ENCODE measurements around the gene PRG2. TPM values are rescaled to one million over a fixed set of nuclear protein-coding genes. Genes with fewer than 3 reads are reported as not detected.

PRG2 gene
- total RNA-seq, 1 experiment from 2014 or later, result not detected

- H3K27me3 ChIP-seq (ENCODE audit: low read length), result no peaks in the 10 kb centered on the region
- no peaks in the 10 kb centered on the region for H3K9me3 ChIP-seq (ENCODE audit: low read length)
- DNase-seq, result no peak
- no peak overlapping the region for H3K4me3 ChIP-seq (ENCODE audit: low read length)
- no peak overlapping the region for H3K9ac ChIP-seq (ENCODE audit: low read length)
- H2AFZ ChIP-seq (ENCODE audit: low read length), result no peak overlapping the region
- no peaks in the 10 kb centered on the region for H4K20me1 ChIP-seq (ENCODE audit: insufficient read depth, low read depth, low read length)
- no peaks in the 10 kb centered on the region for H3K79me2 ChIP-seq (ENCODE audit: low read length)
- no peak overlapping the region for H3K27ac ChIP-seq (ENCODE audit: low read length)
- no peaks in the 10 kb centered on the region for H3K4me1 ChIP-seq (ENCODE audit: low read length)
- no peaks in the 10 kb centered on the region for H3K36me3 ChIP-seq (ENCODE audit: insufficient read depth, low read length)
- H3K9me2 ChIP-seq (replicated peaks; ENCODE audit: insufficient read depth, low read length), result no peaks in the 10 kb centered on the region
- H3K4me2 ChIP-seq (ENCODE audit: low read depth, low read length, poor library complexity, severe bottlenecking), result no peak overlapping the region
Measured at GRCh38 chr11:57374966-57375365, 15.5 kb downstream of the PRG2 start.

DNA sequence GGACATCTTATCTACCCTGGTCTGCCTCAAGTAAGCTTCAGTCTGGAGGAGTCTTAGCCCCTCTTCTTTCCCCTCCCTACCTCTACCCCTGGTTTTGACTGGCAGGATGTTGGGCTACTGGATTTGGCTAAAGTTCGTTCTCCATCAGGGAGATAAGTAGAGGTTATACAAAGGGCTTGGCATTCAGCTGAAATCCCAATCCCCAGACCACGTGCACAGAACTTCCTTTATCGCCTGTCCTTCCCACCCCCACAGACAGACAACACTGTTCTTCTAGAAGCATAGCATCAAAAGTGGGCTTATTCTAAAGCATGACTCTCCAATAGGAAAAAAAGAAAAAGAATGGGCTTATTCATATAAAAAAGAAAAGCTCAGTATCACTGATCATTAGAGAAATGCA, 17.3 kb downstream of the PRG2 start:
- no peaks in the 10 kb centered on the region for H3K9me2 ChIP-seq (replicated peaks; ENCODE audit: insufficient read depth, low read length)
- H4K20me1 ChIP-seq (ENCODE audit: insufficient read depth, low read depth, low read length), result no peaks in the 10 kb centered on the region
- no peak overlapping the region for H3K27ac ChIP-seq (ENCODE audit: low read length)
- no peaks in the 10 kb centered on the region for H3K9me3 ChIP-seq (ENCODE audit: low read length)
- no peaks in the 10 kb centered on the region for H3K27me3 ChIP-seq (ENCODE audit: low read length)
- no peaks in the 10 kb centered on the region for H3K36me3 ChIP-seq (ENCODE audit: insufficient read depth, low read length)
- H3K79me2 ChIP-seq (ENCODE audit: low read length), result no peaks in the 10 kb centered on the region
- no peak overlapping the region for H3K4me2 ChIP-seq (ENCODE audit: low read depth, low read length, poor library complexity, severe bottlenecking)
- no peak overlapping the region for H2AFZ ChIP-seq (ENCODE audit: low read length)
- no peaks in the 10 kb centered on the region for H3K4me1 ChIP-seq (ENCODE audit: low read length)
- no peak overlapping the region for H3K4me3 ChIP-seq (ENCODE audit: low read length)
- no peak overlapping the region for H3K9ac ChIP-seq (ENCODE audit: low read length)
- no peak for DNase-seq

DNA sequence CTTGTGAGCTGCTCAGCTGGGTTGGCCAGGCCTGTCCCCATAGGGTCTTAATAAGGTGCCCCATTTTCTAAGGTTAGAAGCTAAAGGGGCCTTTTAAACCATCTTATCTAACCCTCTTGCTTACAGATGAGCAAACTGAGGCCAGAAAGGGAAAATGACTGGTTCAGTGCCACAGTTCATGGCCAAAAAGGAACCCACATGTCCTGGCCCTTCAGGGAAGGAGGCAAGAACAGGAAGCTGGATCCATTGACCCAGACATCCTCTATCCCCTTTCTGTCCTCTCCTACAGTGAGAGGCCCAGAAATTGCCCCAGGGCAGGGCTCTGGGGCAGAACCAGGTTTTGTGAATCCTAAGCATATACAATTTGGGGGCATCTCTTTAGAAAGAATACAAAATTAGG, 19.5 kb downstream of the PRG2 start:
- H3K4me1 ChIP-seq (ENCODE audit: low read length), result peaks cover 5% of the 10 kb centered on the region
- no peak overlapping the region for H3K27ac ChIP-seq (ENCODE audit: low read length)
- H2AFZ ChIP-seq (ENCODE audit: low read length), result no peak overlapping the region
- H3K36me3 ChIP-seq (ENCODE audit: insufficient read depth, low read length), result no peaks in the 10 kb centered on the region
- H3K27me3 ChIP-seq (ENCODE audit: low read length), result no peaks in the 10 kb centered on the region
- H3K79me2 ChIP-seq (ENCODE audit: low read length), result no peaks in the 10 kb centered on the region
- no peak for DNase-seq
- H3K4me3 ChIP-seq (ENCODE audit: low read length), result no peak overlapping the region
- H3K9ac ChIP-seq (ENCODE audit: low read length), result no peak overlapping the region
- no peaks in the 10 kb centered on the region for H3K9me2 ChIP-seq (replicated peaks; ENCODE audit: insufficient read depth, low read length)
- no peak overlapping the region for H3K4me2 ChIP-seq (ENCODE audit: low read depth, low read length, poor library complexity, severe bottlenecking)
- H4K20me1 ChIP-seq (ENCODE audit: insufficient read depth, low read depth, low read length), result no peaks in the 10 kb centered on the region
- no peaks in the 10 kb centered on the region for H3K9me3 ChIP-seq (ENCODE audit: low read length)

GRCh38 chr11:57370251-57370650, 20.2 kb downstream of the PRG2 start:
- Histone ChIP-seq H3K9me2 (replicated peaks; ENCODE audit: insufficient read depth, low read length) (no peaks in the 10 kb centered on the region), H3K9me3 (ENCODE audit: low read length) (no peaks in the 10 kb centered on the region), H4K20me1 (ENCODE audit: insufficient read depth, low read depth, low read length) (no peaks in the 10 kb centered on the region), H3K79me2 (ENCODE audit: low read length) (no peaks in the 10 kb centered on the region), H3K27ac (ENCODE audit: low read length) (no peak overlapping the region), H2AFZ (ENCODE audit: low read length) (no peak overlapping the region), H3K9ac (ENCODE audit: low read length) (no peak overlapping the region), H3K4me1 (ENCODE audit: low read length) (peaks cover 10% of the 10 kb centered on the region), H3K4me3 (ENCODE audit: low read length) (no peak overlapping the region), H3K4me2 (ENCODE audit: low read depth, low read length, poor library complexity, severe bottlenecking) (no peak overlapping the region), H3K36me3 (ENCODE audit: insufficient read depth, low read length) (no peaks in the 10 kb centered on the region), H3K27me3 (ENCODE audit: low read length) (no peaks in the 10 kb centered on the region)
- no peak for DNase-seq

DNA sequence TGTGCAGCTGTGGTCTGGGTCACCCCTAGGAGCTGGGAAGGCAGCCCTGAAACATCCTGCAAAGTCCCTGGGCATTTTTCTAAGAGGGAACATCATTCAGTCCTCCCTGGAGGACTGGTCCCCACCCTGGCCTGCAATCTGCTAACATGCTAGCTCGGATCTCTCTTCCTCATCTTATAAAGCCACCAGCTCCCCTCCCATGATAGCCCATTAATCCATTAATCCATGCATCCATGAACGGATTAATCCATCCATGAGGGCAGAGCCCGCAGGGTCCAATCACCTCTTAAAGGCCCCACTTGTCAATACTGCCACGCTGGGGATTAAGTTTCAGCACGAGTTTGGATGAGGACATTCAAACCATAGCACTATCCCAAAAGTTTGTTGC, 21.6 kb downstream of the PRG2 start:
- H3K9me3 ChIP-seq (ENCODE audit: low read length), result no peaks in the 10 kb centered on the region
- H3K27me3 ChIP-seq (ENCODE audit: low read length), result no peaks in the 10 kb centered on the region
- H3K79me2 ChIP-seq (ENCODE audit: low read length), result no peaks in the 10 kb centered on the region
- H3K9ac ChIP-seq (ENCODE audit: low read length), result no peak overlapping the region
- no peak overlapping the region for H2AFZ ChIP-seq (ENCODE audit: low read length)
- no peak overlapping the region for H3K27ac ChIP-seq (ENCODE audit: low read length)
- no peak for DNase-seq
- no peaks in the 10 kb centered on the region for H3K36me3 ChIP-seq (ENCODE audit: insufficient read depth, low read length)
- H3K4me2 ChIP-seq (ENCODE audit: low read depth, low read length, poor library complexity, severe bottlenecking), result no peak overlapping the region
- H3K4me3 ChIP-seq (ENCODE audit: low read length), result no peak overlapping the region
- peaks cover 10% of the 10 kb centered on the region for H3K4me1 ChIP-seq (ENCODE audit: low read length)
- no peaks in the 10 kb centered on the region for H3K9me2 ChIP-seq (replicated peaks; ENCODE audit: insufficient read depth, low read length)
- no peaks in the 10 kb centered on the region for H4K20me1 ChIP-seq (ENCODE audit: insufficient read depth, low read depth, low read length)

GRCh38 chr11:57368106-57368844, 22.2 kb downstream of the PRG2 start:
- no peak for DNase-seq
- Histone ChIP-seq H3K9me2 (replicated peaks; ENCODE audit: insufficient read depth, low read length) (no peaks in the 10 kb centered on the region), H3K9me3 (ENCODE audit: low read length) (no peaks in the 10 kb centered on the region), H3K27ac (ENCODE audit: low read length) (no peak overlapping the region), H3K4me1 (ENCODE audit: low read length) (peaks cover 10% of the 10 kb centered on the region), H3K4me2 (ENCODE audit: low read depth, low read length, poor library complexity, severe bottlenecking) (no peak overlapping the region), H4K20me1 (ENCODE audit: insufficient read depth, low read depth, low read length) (no peaks in the 10 kb centered on the region), H3K36me3 (ENCODE audit: insufficient read depth, low read length) (no peaks in the 10 kb centered on the region), H3K4me3 (ENCODE audit: low read length) (no peak overlapping the region), H3K79me2 (ENCODE audit: low read length) (no peaks in the 10 kb centered on the region), H2AFZ (ENCODE audit: low read length) (no peak overlapping the region), H3K9ac (ENCODE audit: low read length) (no peak overlapping the region), H3K27me3 (ENCODE audit: low read length) (no peaks in the 10 kb centered on the region)

DNA sequence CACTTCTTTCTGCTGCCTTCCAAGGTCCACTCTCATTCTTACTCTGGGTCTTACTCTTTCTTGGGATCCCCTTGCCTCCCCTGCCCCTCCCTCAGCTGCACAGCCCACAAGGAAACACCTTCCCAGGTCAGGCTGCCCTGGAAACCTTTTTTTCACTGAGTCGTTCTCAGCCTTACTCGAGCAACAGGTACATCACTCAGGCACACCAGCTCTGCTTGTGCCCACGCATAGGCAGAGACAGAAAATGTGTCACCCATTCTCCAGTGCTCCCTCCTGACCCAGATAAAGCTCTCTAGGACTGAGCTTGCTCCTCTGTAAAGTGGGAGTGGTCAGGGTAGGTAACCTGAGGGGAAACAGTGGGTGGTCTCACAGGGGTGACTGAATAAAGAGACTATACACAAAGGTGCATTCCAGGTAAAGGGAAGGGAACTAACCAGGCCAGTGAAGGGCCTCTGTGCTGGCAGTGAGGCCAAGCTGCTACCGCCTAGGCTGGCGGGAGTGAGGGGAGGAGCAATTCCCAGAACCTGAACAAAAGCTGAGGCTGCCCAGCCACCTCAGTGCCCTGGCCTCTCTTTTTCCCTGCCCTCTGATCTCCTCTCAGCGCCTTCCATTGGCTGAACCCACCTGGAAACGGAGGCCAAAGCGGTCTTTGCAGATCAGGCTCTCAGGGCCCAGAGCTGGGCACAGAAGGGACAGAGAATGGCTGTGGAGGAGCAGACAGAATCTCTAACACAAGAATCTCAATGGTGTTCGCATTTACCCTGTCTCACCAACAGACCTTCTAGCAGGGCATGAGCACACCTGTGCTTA, 25.4 kb downstream of the PRG2 start:
- Histone ChIP-seq H3K27me3 (ENCODE audit: low read length) (no peaks in the 10 kb centered on the region), H3K4me3 (ENCODE audit: low read length) (no peak overlapping the region), H3K4me1 (ENCODE audit: low read length) (peaks cover 10% of the 10 kb centered on the region), H3K4me2 (ENCODE audit: low read depth, low read length, poor library complexity, severe bottlenecking) (no peak overlapping the region), H2AFZ (ENCODE audit: low read length) (no peak overlapping the region), H4K20me1 (ENCODE audit: insufficient read depth, low read depth, low read length) (no peaks in the 10 kb centered on the region), H3K27ac (ENCODE audit: low read length) (no peak overlapping the region), H3K9ac (ENCODE audit: low read length) (no peak overlapping the region), H3K9me2 (replicated peaks; ENCODE audit: insufficient read depth, low read length) (no peaks in the 10 kb centered on the region), H3K36me3 (ENCODE audit: insufficient read depth, low read length) (no peaks in the 10 kb centered on the region), H3K79me2 (ENCODE audit: low read length) (no peaks in the 10 kb centered on the region), H3K9me3 (ENCODE audit: low read length) (no peaks in the 10 kb centered on the region)
- no peak for DNase-seq

DNA sequence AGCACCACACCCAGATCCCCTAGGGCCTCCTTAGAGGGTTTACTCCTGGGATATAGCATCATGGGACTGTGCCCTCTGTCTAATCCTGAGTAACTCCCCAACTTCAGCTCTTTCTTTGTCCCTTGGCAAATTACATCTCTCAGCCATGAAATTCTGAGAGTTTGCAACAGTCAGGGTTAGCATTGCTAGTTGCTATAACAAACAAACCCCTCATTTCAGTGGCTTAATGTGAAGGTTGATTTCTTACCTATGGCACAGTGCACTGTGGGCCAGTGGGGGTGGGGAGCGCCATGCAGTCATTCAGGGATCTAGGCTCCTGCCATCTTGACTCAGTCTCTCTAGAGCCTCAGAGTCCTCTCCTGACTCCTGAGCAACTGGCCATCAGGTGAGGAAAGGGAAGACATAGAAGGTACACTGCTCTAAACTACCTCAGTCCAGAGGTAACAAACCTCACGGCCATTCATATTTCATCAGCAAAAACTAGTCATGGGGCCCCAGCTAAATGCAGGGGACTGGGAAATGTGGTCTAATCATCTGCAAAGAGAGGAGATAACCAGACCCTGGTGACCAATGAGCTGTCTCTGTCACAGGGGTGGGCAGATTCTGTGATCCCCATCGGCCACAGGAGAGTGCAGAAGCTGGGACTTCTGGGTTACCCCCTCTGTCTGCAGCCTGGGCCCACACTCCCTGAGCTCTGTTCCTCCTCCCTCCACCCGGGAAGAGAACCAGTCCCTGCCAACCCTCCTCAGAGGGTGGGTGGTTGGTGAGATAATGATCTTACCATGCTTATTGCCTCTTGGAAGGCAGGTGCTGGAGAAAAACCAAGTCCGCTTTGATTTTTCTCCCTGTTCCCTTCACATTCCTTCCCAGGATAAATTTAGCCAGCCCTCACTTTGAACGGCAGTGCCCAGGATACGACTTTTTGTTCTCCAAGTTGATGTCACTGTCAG, 27.0 kb downstream of the PRG2 start:
- no peaks in the 10 kb centered on the region for H3K27me3 ChIP-seq (ENCODE audit: low read length)
- no peak overlapping the region for H3K27ac ChIP-seq (ENCODE audit: low read length)
- H3K4me2 ChIP-seq (ENCODE audit: low read depth, low read length, poor library complexity, severe bottlenecking), result no peak overlapping the region
- DNase-seq, result no peak
- H3K9me2 ChIP-seq (replicated peaks; ENCODE audit: insufficient read depth, low read length), result no peaks in the 10 kb centered on the region
- H3K4me1 ChIP-seq (ENCODE audit: low read length), result peaks cover 10% of the 10 kb centered on the region
- H4K20me1 ChIP-seq (ENCODE audit: insufficient read depth, low read depth, low read length), result no peaks in the 10 kb centered on the region
- H3K9ac ChIP-seq (ENCODE audit: low read length), result no peak overlapping the region
- no peak overlapping the region for H3K4me3 ChIP-seq (ENCODE audit: low read length)
- no peaks in the 10 kb centered on the region for H3K79me2 ChIP-seq (ENCODE audit: low read length)
- H3K36me3 ChIP-seq (ENCODE audit: insufficient read depth, low read length), result no peaks in the 10 kb centered on the region
- no peaks in the 10 kb centered on the region for H3K9me3 ChIP-seq (ENCODE audit: low read length)
- H2AFZ ChIP-seq (ENCODE audit: low read length), result no peak overlapping the region
